ENCODE results near the gene TOMM34. TPM values are rescaled to one million over a fixed set of nuclear protein-coding genes. Genes with fewer than 3 reads are reported as not detected.

Gene TOMM34
- total and polyA plus RNA-seq, 4 experiments from 2014 or later: 7.6 to 23.4 (median 13.6) TPM

DNA sequence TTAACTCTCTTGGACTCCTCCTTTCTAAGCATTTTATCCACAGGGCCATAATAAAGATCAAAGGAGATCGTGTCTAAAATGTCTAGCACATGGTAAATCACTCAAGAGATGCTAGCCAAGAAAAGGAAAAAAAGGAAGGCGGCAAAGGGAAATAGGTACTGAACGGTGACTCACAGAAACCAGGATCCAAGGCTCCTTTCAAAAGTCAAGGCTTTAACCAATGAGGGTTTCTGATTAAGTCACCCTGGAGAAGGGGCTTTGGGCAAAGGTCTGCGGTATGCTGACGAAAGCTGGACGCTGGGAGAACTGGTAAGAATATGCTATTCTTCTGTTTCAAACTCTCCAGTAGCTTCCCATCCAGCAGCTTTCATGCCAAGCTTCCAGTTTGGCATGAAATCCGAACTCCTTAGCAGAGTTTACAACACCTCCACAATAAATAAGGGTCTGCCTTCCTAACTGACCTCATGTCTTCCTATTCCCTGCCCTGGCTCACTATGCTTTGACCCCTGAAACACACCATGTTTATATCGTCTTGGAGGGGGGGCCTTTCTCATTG lies 1.0 kb downstream of the TOMM34 start:
- Mint-ChIP-seq H3K36me3 (peaks cover 24 to 26% of the 10 kb centered on the region in 2 donors), H3K27me3 (no peaks in the 10 kb centered on the region), H3K4me1 (peaks cover 34 to 48% (median 36%) of the 10 kb centered on the region in 4 donors), H3K4me3 (peak overlapping the region; percentile 94 to 100 (median 98)), H3K9me3 (no peaks in the 10 kb centered on the region), H3K27ac (peak overlapping the region in 6 of 7 donors; percentile 84 to 98 (median 96))
- Histone ChIP-seq H3K4me1 (ENCODE audit: insufficient read depth, low read length) (peaks cover 32% of the 10 kb centered on the region), H3K9me3 (ENCODE audit: control insufficient read depth in 1 of 2, low read length in 2 of 2) (no peaks in the 10 kb centered on the region), H3K27me3 (ENCODE audit: insufficient read depth, low read length) (no peaks in the 10 kb centered on the region), H3K27ac (ENCODE audit: low read depth, low read length) (peak overlapping the region; percentile 66), H3K4me3 (ENCODE audit: low read length in 2 of 2) (peak overlapping the region; percentile 54 to 67), H3K36me3 (ENCODE audit: insufficient read depth, low read length) (peaks cover 23% of the 10 kb centered on the region)
- ChIA-PET CTCF (ENCODE audit: partially characterized antibody) (interaction anchor here (1.1 to 5.3 kb wide), 16 partner anchors 8 to 137 kb away, joined by 3 to 28 read pairs (median 5); partner anchors contain the start of gene YWHAB), POLR2A (ENCODE audit: partially characterized antibody) (interaction anchor here (1.1 to 7.9 kb wide), 8 partner anchors 8 to 137 kb away, joined by 3 to 78 read pairs (median 8); partner anchors contain the start of gene YWHAB)
- peak in 1 of 5 donors; percentile 36 for DNase-seq
- intact Hi-C loops (cut with micrococcal nuclease): loop anchor here (5.0 kb wide), 1 partner anchor 33 kb away; no protein-coding TSS in a partner anchor

DNA sequence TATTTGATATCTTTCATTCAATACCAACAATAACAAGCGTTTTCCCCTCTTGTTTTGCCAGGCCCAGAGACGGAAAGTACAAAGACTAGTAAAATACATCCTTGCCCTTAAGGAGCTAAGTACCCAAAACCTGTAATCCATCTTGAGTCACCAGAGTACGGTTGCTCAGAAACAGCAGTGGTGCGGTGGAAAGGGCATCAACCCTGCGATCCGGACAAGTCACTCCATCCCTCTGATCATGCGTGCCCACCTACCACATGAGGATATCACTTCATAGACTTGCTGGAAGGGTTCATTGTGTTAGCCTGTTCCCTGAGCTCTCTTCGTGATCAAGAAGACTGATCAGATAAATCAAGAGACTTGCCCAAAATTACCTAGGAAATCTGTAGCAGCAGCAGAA lies 1.9 kb downstream of the TOMM34 start:
- H3K36me3 ChIP-seq (ENCODE audit: insufficient read depth, low read length): peaks cover 32% of the 10 kb centered on the region
- H3K4me1 ChIP-seq (ENCODE audit: insufficient read depth, low read length): peaks cover 32% of the 10 kb centered on the region
- no peaks in the 10 kb centered on the region for H3K27me3 Mint-ChIP-seq
- peak overlapping the region in 7 of 8 donors; percentile 94 to 100 (median 98) for H3K4me3 Mint-ChIP-seq
- no peak overlapping the region for H3K4me3 ChIP-seq (ENCODE audit: low read length in 2 of 2)
- peaks cover 33 to 34% of the 10 kb centered on the region in 2 donors for H3K36me3 Mint-ChIP-seq
- H3K9me3 ChIP-seq (ENCODE audit: control insufficient read depth in 1 of 2, low read length in 2 of 2): no peaks in the 10 kb centered on the region
- intact Hi-C loops (cut with micrococcal nuclease): loop anchor here (5.0 kb wide), 1 partner anchor 34 kb away; no protein-coding TSS in a partner anchor
- H3K27ac Mint-ChIP-seq: peak overlapping the region in 2 of 7 donors; percentile 54 to 84
- no peaks in the 10 kb centered on the region for H3K9me3 Mint-ChIP-seq
- ChIA-PET POLR2A (ENCODE audit: partially characterized antibody) (interaction anchor here (0.7 to 7.9 kb wide), 9 partner anchors 9 to 205 kb away, joined by 3 to 78 read pairs (median 3); no protein-coding TSS in a partner anchor), CTCF (ENCODE audit: partially characterized antibody) (interaction anchor here (1.2 to 5.3 kb wide), 7 partner anchors 9 to 138 kb away, joined by 3 to 25 read pairs (median 5); no protein-coding TSS in a partner anchor)
- H3K27me3 ChIP-seq (ENCODE audit: insufficient read depth, low read length): no peaks in the 10 kb centered on the region
- DNase-seq: no peak
- no peak overlapping the region for H3K27ac ChIP-seq (ENCODE audit: low read depth, low read length)
- H3K4me1 Mint-ChIP-seq: peaks cover 34 to 46% (median 40%) of the 10 kb centered on the region in 4 donors

DNA sequence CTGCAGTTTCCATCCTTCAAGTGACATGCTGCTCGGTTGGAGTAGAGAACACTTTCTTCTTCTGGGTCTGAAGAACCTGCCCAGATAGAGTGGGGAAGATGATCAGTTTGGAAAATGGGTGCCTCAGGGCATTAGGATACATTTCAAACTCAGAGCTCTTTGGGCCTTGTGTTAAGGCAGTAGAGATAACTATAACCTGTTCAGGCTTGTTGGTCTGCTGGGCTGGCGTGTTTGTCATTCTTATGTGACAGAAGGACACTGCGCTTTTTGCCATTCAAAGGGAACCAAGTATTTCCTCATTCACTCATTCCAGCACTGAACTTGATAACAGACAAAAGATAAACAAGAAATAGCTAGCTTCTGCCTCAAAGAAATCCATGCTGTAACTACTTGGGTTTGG lies 3.8 kb downstream of the TOMM34 start:
- POLR2A ChIA-PET (ENCODE audit: partially characterized antibody): interaction anchor here (1.3 to 7.9 kb wide), 2 partner anchors 10 to 22 kb away, joined by 3 to 78 read pairs; partner anchors contain the start of gene STK4
- intact Hi-C loops (cut with micrococcal nuclease): loop anchor here (5.0 kb wide), 1 partner anchor 36 kb away; no protein-coding TSS in a partner anchor
- H3K36me3 Mint-ChIP-seq: peaks cover 51 to 53% of the 10 kb centered on the region in 2 donors
- no peak overlapping the region for H3K27ac ChIP-seq (ENCODE audit: low read depth, low read length)
- CTCF ChIA-PET (ENCODE audit: partially characterized antibody): interaction anchor here (1.7 to 2.3 kb wide), 2 partner anchors 10 to 140 kb away, joined by 3 to 5 read pairs; partner anchors contain the start of gene STK4
- no peaks in the 10 kb centered on the region for H3K9me3 Mint-ChIP-seq
- no peak for DNase-seq
- H3K27ac Mint-ChIP-seq: peak overlapping the region in 2 of 7 donors; percentile 2 to 8
- H3K27me3 Mint-ChIP-seq: no peaks in the 10 kb centered on the region
- no peaks in the 10 kb centered on the region for H3K27me3 ChIP-seq (ENCODE audit: insufficient read depth, low read length)
- peaks cover 44% of the 10 kb centered on the region for H3K36me3 ChIP-seq (ENCODE audit: insufficient read depth, low read length)
- H3K4me1 ChIP-seq (ENCODE audit: insufficient read depth, low read length): peaks cover 26% of the 10 kb centered on the region
- peaks cover 41 to 51% (median 48%) of the 10 kb centered on the region in 4 donors for H3K4me1 Mint-ChIP-seq
- H3K4me3 ChIP-seq (ENCODE audit: low read length in 2 of 2): no peak overlapping the region
- no peak overlapping the region for H3K4me3 Mint-ChIP-seq
- H3K9me3 ChIP-seq (ENCODE audit: control insufficient read depth in 1 of 2, low read length in 2 of 2): no peaks in the 10 kb centered on the region

DNA sequence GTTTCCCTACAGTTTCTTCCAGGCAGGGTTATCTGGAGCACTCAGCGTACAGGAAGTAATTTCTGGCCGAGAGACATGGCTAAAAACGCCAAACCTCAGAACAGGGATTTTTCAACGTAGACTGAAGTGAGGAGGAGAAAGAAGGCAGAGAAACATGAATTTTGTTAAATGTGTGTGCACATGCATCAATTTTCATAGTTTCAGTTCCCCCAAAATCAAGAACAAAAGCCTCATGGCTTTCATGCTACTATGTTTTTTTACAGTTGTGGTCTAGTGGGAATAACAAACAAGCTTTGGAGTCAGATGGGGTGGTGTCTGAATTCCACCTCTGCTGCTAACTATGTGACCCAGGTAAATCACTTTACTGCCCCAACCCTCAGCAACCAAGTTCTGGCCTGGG lies 4.9 kb downstream of the TOMM34 start:
- POLR2A ChIA-PET (ENCODE audit: partially characterized antibody): interaction anchor here (0.9 to 1.1 kb wide), 2 partner anchors 17 to 23 kb away, joined by 3 read pairs; no protein-coding TSS in a partner anchor
- H3K36me3 Mint-ChIP-seq: peaks cover 61 to 63% of the 10 kb centered on the region in 2 donors

DNA sequence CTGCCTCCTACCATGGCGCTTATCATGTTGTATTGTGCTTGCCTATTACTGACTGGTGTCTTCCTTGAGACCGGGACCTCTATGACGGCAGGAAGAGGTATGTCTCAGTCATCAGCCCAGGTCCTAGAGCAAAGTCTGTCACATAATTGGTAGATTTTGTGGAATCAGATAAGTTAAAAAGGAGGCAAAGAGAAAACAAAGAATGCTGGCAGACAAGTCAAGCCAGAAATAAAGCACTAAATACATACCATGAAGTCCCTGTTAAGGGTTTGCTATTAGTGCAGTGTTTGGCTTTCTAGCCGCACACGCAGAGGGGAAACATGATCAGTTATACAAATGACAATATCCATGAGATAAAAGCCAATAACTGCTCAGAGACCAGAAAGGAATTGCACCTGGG lies 6.0 kb downstream of the TOMM34 start:
- POLR2A ChIA-PET (ENCODE audit: partially characterized antibody): interaction anchor here (1.1 kb wide), 2 partner anchors 25 to 62 kb away, joined by 3 read pairs; no protein-coding TSS in a partner anchor
- intact Hi-C loops (cut with micrococcal nuclease): no loop called here
- H3K27ac Mint-ChIP-seq: peak overlapping the region in 4 of 7 donors; percentile 51 to 91 (median 74)

More for the DNA sequence above, 4.9 kb downstream of the TOMM34 start:
- Histone ChIP-seq H3K27me3 (ENCODE audit: insufficient read depth, low read length) (no peaks in the 10 kb centered on the region), H3K4me1 (ENCODE audit: insufficient read depth, low read length) (peaks cover 16% of the 10 kb centered on the region), H3K4me3 (ENCODE audit: low read length in 2 of 2) (no peak overlapping the region), H3K9me3 (ENCODE audit: control insufficient read depth in 1 of 2, low read length in 2 of 2) (no peaks in the 10 kb centered on the region), H3K36me3 (ENCODE audit: insufficient read depth, low read length) (peaks cover 55% of the 10 kb centered on the region), H3K27ac (ENCODE audit: low read depth, low read length) (no peak overlapping the region)
- intact Hi-C loops (cut with micrococcal nuclease): loop anchor here (5.0 kb wide), 1 partner anchor 37 kb away; no protein-coding TSS in a partner anchor
- H3K27me3 Mint-ChIP-seq: no peaks in the 10 kb centered on the region
- CTCF ChIA-PET (ENCODE audit: partially characterized antibody): no interaction called here
- peak overlapping the region in 1 of 7 donors; percentile 27 for H3K27ac Mint-ChIP-seq
- DNase-seq: no peak
- H3K9me3 Mint-ChIP-seq: no peaks in the 10 kb centered on the region
- H3K4me1 Mint-ChIP-seq: peaks cover 33 to 40% (median 39%) of the 10 kb centered on the region in 4 donors
- no peak overlapping the region for H3K4me3 Mint-ChIP-seq

DNA sequence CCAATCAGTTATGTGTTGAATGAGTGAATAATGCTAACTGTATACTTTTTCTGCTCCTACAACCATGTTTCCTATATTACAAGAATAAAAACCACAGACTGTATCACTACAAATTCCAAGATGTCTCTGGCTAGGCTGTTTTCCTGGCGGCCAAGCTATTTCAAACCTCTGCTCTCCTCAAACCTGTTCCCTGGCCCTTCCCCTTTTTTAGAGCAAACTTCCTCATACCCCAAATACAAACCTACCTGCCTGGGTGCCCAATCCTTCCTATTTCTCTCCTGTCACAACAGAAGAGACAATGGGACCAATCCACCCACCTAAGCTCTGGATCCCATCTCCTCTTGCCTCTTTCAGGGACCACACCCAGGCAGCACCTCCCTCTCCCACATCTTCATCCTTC lies 7.5 kb downstream of the TOMM34 start:
- Histone ChIP-seq H3K4me3 (ENCODE audit: low read length in 2 of 2) (no peak overlapping the region), H3K27ac (ENCODE audit: low read depth, low read length) (no peak overlapping the region), H3K9me3 (ENCODE audit: control insufficient read depth in 1 of 2, low read length in 2 of 2) (no peaks in the 10 kb centered on the region), H3K36me3 (ENCODE audit: insufficient read depth, low read length) (peaks cover 69% of the 10 kb centered on the region), H3K4me1 (ENCODE audit: insufficient read depth, low read length) (no peaks in the 10 kb centered on the region), H3K27me3 (ENCODE audit: insufficient read depth, low read length) (no peaks in the 10 kb centered on the region)
- peaks cover 16 to 20% (median 18%) of the 10 kb centered on the region in 4 donors for H3K4me1 Mint-ChIP-seq
- POLR2A ChIA-PET (ENCODE audit: partially characterized antibody): no interaction called here
- H3K9me3 Mint-ChIP-seq: no peaks in the 10 kb centered on the region
- peaks cover 62 to 75% of the 10 kb centered on the region in 2 donors for H3K36me3 Mint-ChIP-seq
- H3K4me3 Mint-ChIP-seq: no peak overlapping the region
- intact Hi-C loops (cut with micrococcal nuclease): no loop called here
- no peak for DNase-seq
- no peaks in the 10 kb centered on the region for H3K27me3 Mint-ChIP-seq
- CTCF ChIA-PET (ENCODE audit: partially characterized antibody): interaction anchor here (1.0 to 2.3 kb wide), 5 partner anchors 10 to 61 kb away, joined by 3 to 7 read pairs (median 5); no protein-coding TSS in a partner anchor
- peak overlapping the region in 4 of 7 donors; percentile 47 to 95 (median 78) for H3K27ac Mint-ChIP-seq

More for the DNA sequence above, 6.0 kb downstream of the TOMM34 start:
- H3K4me1 Mint-ChIP-seq: peaks cover 29 to 34% (median 32%) of the 10 kb centered on the region in 4 donors
- H3K36me3 ChIP-seq (ENCODE audit: insufficient read depth, low read length): peaks cover 61% of the 10 kb centered on the region
- H3K4me1 ChIP-seq (ENCODE audit: insufficient read depth, low read length): peaks cover 12% of the 10 kb centered on the region
- H3K9me3 Mint-ChIP-seq: no peaks in the 10 kb centered on the region
- CTCF ChIA-PET (ENCODE audit: partially characterized antibody): no interaction called here
- no peak overlapping the region for H3K27ac ChIP-seq (ENCODE audit: low read depth, low read length)
- H3K9me3 ChIP-seq (ENCODE audit: control insufficient read depth in 1 of 2, low read length in 2 of 2): no peaks in the 10 kb centered on the region
- H3K36me3 Mint-ChIP-seq: peaks cover 66 to 67% of the 10 kb centered on the region in 2 donors
- H3K27me3 Mint-ChIP-seq: no peaks in the 10 kb centered on the region
- no peak overlapping the region for H3K4me3 Mint-ChIP-seq
- no peak overlapping the region for H3K4me3 ChIP-seq (ENCODE audit: low read length in 2 of 2)
- H3K27me3 ChIP-seq (ENCODE audit: insufficient read depth, low read length): no peaks in the 10 kb centered on the region
- DNase-seq: no peak

DNA sequence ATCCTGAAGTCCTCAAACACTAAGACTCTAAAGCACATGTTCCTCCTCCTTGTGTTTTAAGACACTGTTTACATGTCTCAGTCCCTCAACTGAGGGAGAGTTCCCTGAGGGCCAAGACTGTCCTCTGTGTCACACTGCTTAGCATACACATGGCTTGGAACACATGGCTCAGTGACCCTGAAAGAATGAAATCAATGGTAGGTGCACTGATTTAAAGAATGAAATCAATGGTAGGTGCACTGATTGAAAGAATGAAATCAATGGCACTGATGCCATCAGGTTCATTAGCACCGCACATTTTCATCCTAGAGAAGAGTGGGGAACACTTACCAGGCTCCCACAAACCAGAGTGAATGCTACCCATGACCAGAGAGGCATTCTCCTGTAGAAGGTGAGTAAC lies 9.8 kb downstream of the TOMM34 start:
- Histone ChIP-seq H3K4me3 (ENCODE audit: low read length in 2 of 2) (no peak overlapping the region), H3K27me3 (ENCODE audit: insufficient read depth, low read length) (no peaks in the 10 kb centered on the region), H3K27ac (ENCODE audit: low read depth, low read length) (no peak overlapping the region), H3K36me3 (ENCODE audit: insufficient read depth, low read length) (peaks cover 70% of the 10 kb centered on the region), H3K4me1 (ENCODE audit: insufficient read depth, low read length) (no peaks in the 10 kb centered on the region), H3K9me3 (ENCODE audit: control insufficient read depth in 1 of 2, low read length in 2 of 2) (no peaks in the 10 kb centered on the region)
- Mint-ChIP-seq H3K4me3 (no peak overlapping the region), H3K36me3 (peaks cover 64 to 83% of the 10 kb centered on the region in 2 donors), H3K9me3 (no peaks in the 10 kb centered on the region), H3K27ac (peak overlapping the region in 4 of 7 donors; percentile 6 to 59 (median 42)), H3K27me3 (no peaks in the 10 kb centered on the region), H3K4me1 (peaks cover 13 to 20% (median 15%) of the 10 kb centered on the region in 4 donors)
- no peak for DNase-seq
- ChIA-PET POLR2A (ENCODE audit: partially characterized antibody) (no interaction called here), CTCF (ENCODE audit: partially characterized antibody) (interaction anchor here (0.8 to 2.8 kb wide), 5 partner anchors 10 to 344 kb away, joined by 3 to 10 read pairs (median 3); partner anchors contain the start of gene STK4)
- intact Hi-C loops (cut with micrococcal nuclease): no loop called here

Measured in CD4-positive, alpha-beta memory T cell (primary cell).